SK-N-SH (cell line): ENCODE data around the gene RAB27B. TPM values are rescaled to one million over a fixed set of nuclear protein-coding genes. Genes with fewer than 3 reads are reported as not detected.

Experiments
- CTCF ChIA-PET: fragments of 300-600, 350-600 bp; formaldehyde crosslinking; extraction: SDS; loops from one replicate; lab custom pipeline; 2021; lab: Yijun Ruan, JAX
- POLR2A ChIA-PET: fragments of 350-600 bp; sonication (Branson Sonifier 250); formaldehyde crosslinking; extraction: SDS; loops from one replicate; lab custom pipeline; 2020; ENCODE audit warnings: antibody characterized with exemption, inconsistent platforms; lab: Yijun Ruan, JAX
- DNase-seq: peaks from one replicate; pipeline ENCODE4 v3.0.0; 2012
- H2AFZ ChIP-seq: fragments of 200-600 bp; sonication (generic); 2 replicates; pipeline ENCODE4 v1.8.1; 2016; ENCODE audit warnings: antibody characterized with exemption, mild to moderate bottlenecking, low read depth
- H3F3A ChIP-seq: fragments of 200-600 bp; sonication (generic); replicated peaks from 2 replicates; pipeline ENCODE3; 2016; ENCODE audit warnings: antibody characterized with exemption, mild to moderate bottlenecking; ENCODE audit not compliant: insufficient read depth
- H3K27ac ChIP-seq, 2 experiments: fragments of 200-500 bp in 1 of 2; fragments of 200-600 bp in 1 of 2; sonication (Bioruptor generic) in 1 of 2; sonication (generic), shearing (Covaris generic) in 1 of 2; 2 replicates each; pipeline versions ENCODE4 v1.5.1 to v1.6.1; 2014 to 2016; ENCODE audit warnings: low read depth in 2 of 2, inconsistent platforms in 1 of 2, low read length in 1 of 2, mild to moderate bottlenecking in 1 of 2, mixed read lengths in 1 of 2
- H3K27me3 ChIP-seq: fragments of 200-600 bp; sonication (generic), shearing (Covaris generic); 2 replicates; pipeline ENCODE4 v1.6.1; 2016; ENCODE audit warnings: mixed run types; ENCODE audit not compliant: insufficient read depth
- H3K36me3 ChIP-seq, 2 experiments: fragments of 200-500 bp in 1 of 2; fragments of 200-600 bp in 1 of 2; sonication (Bioruptor generic) in 1 of 2; sonication (generic) in 1 of 2; replicated peaks in 1 of 2; 2 replicates each; pipeline versions ENCODE3 to v1.5.1; 2014 to 2016; ENCODE audit warnings: low read length in 1 of 2, mild to moderate bottlenecking in 1 of 2; ENCODE audit not compliant: insufficient read depth in 2 of 2, control insufficient read depth in 1 of 2
- H3K4me1 ChIP-seq, 2 experiments: fragments of 200-500 bp in 1 of 2; fragments of 200-600 bp in 1 of 2; sonication (Bioruptor generic) in 1 of 2; sonication (generic), shearing (Covaris generic) in 1 of 2; 2 replicates each; pipeline versions ENCODE4 v1.5.1 to v1.6.1; 2014 to 2016; ENCODE audit warnings: low read depth in 1 of 2, low read length in 1 of 2, mixed run types in 1 of 2; ENCODE audit not compliant: insufficient read depth in 2 of 2, control insufficient read depth in 1 of 2
- H3K4me2 ChIP-seq: fragments of 200-600 bp; sonication (generic), shearing (Covaris generic); 2 replicates; pipeline ENCODE4 v1.6.1; 2017; ENCODE audit warnings: mixed run types
- H3K4me3 ChIP-seq, 2 experiments: fragments of 200-500 bp in 1 of 2; fragments of 200-600 bp in 1 of 2; sonication (Bioruptor generic) in 1 of 2; sonication (generic), shearing (Covaris generic) in 1 of 2; 2 replicates each; pipeline versions ENCODE4 v1.5.1 to v1.8.1; 2014 to 2016; ENCODE audit warnings: low read depth in 2 of 2, inconsistent platforms in 1 of 2, low read length in 1 of 2, mild to moderate bottlenecking in 1 of 2, mixed read lengths in 1 of 2, moderate library complexity in 1 of 2
- H3K79me2 ChIP-seq: fragments of 200-600 bp; sonication (generic); 2 replicates; pipeline ENCODE4 v1.8.1; 2017; ENCODE audit warnings: mild to moderate bottlenecking; ENCODE audit not compliant: insufficient read depth
- H3K9ac ChIP-seq: fragments of 200-600 bp; sonication (generic); 2 replicates; pipeline ENCODE4 v1.6.1; 2017; ENCODE audit warnings: mixed run types
- H3K9me2 ChIP-seq: fragments of 200-600 bp; sonication (generic); 2 replicates; pipeline ENCODE4 v1.6.1; 2017; ENCODE audit warnings: mixed run types
- H3K9me3 ChIP-seq: fragments of 200-600 bp; sonication (generic); 2 replicates; pipeline ENCODE4 v1.6.1; 2017; ENCODE audit warnings: mixed run types, mild to moderate bottlenecking, moderate library complexity
- H4K20me1 ChIP-seq: fragments of 200-600 bp; sonication (generic); 2 replicates; pipeline ENCODE4 v1.6.1; 2017; ENCODE audit warnings: mild to moderate bottlenecking, mixed run types; ENCODE audit not compliant: insufficient read depth
- CHD2 ChIP-seq: fragments of 150-350 bp; IDR thresholded peaks from 2 replicates; pipeline ENCODE4 v1.6.1; 2018; ENCODE audit warnings: low read length; ENCODE audit not compliant: partially characterized antibody
- EP300 ChIP-seq, 2 experiments: IDR thresholded peaks; 2 replicates each; pipeline versions ENCODE4 v1.4.0 to v1.6.1; 2012; ENCODE audit warnings: borderline replicate concordance in 1 of 2, low read depth in 1 of 2, low read length in 1 of 2
- EZH2phosphoT487 ChIP-seq: fragments of 200-600 bp; sonication (generic); IDR thresholded peaks from 2 replicates; pipeline ENCODE4 v1.6.1; 2017; ENCODE audit warnings: low read depth, mixed run types, mild to moderate bottlenecking, antibody characterized with exemption, moderate library complexity, borderline replicate concordance
- FOXJ3 ChIP-seq: sonication (generic); formaldehyde crosslinking; IDR thresholded peaks from 2 replicates; pipeline ENCODE4 v1.5.1; 2020; ENCODE audit warnings: mild to moderate bottlenecking, missing genetic modification reagents
- GABPA ChIP-seq: IDR thresholded peaks from 2 replicates; pipeline ENCODE4 v1.4.0; 2012; ENCODE audit warnings: low read depth, mild to moderate bottlenecking
- JUND ChIP-seq: IDR thresholded peaks from 2 replicates; pipeline ENCODE4 v1.4.0; 2012
- MEF2A ChIP-seq: IDR thresholded peaks from 2 replicates; pipeline ENCODE4 v1.4.0; 2012; ENCODE audit warnings: low read depth, borderline replicate concordance
- MXI1 ChIP-seq: IDR thresholded peaks from 2 replicates; pipeline ENCODE4 v1.6.1; 2012; ENCODE audit warnings: mild to moderate bottlenecking, low read depth, low read length, improper control_type of control experiment
- NFIC ChIP-seq: IDR thresholded peaks from 2 replicates; pipeline ENCODE4 v1.4.0; 2012; ENCODE audit warnings: borderline replicate concordance
- PBX3 ChIP-seq: IDR thresholded peaks from 2 replicates; pipeline ENCODE4; 2012
- RAD21 ChIP-seq: IDR thresholded peaks from 2 replicates; pipeline ENCODE4 v1.6.1; 2012; ENCODE audit warnings: mild to moderate bottlenecking, low read length
- REST ChIP-seq: IDR thresholded peaks from 2 replicates; pipeline ENCODE4 v1.6.1; 2012; ENCODE audit warnings: mild to moderate bottlenecking, low read depth, low read length, moderate library complexity
- RFX5 ChIP-seq: IDR thresholded peaks from 2 replicates; pipeline ENCODE4 v1.6.1; 2012; ENCODE audit warnings: mild to moderate bottlenecking, improper control_type of control experiment, low read length
- RXRA ChIP-seq: IDR thresholded peaks from 2 replicates; pipeline ENCODE4 v1.4.0; 2012; ENCODE audit warnings: low read depth, mild to moderate bottlenecking, borderline replicate concordance
- SIN3A ChIP-seq: IDR thresholded peaks from 2 replicates; pipeline ENCODE4 v1.6.1; 2012; ENCODE audit warnings: low read depth, mild to moderate bottlenecking, low read length, moderate library complexity, borderline replicate concordance
- TAF1 ChIP-seq: IDR thresholded peaks from 2 replicates; pipeline ENCODE4 v1.6.1; 2012; ENCODE audit warnings: low read depth, mild to moderate bottlenecking, low read length, moderate library complexity, borderline replicate concordance
- USF1 ChIP-seq: IDR thresholded peaks from 2 replicates; pipeline ENCODE4 v1.4.0; 2012; ENCODE audit warnings: low read depth, borderline replicate concordance
- USF2 ChIP-seq: fragments of 150-350 bp; IDR thresholded peaks from 2 replicates; pipeline ENCODE4 v1.6.1; 2017; ENCODE audit warnings: antibody characterized with exemption, low read length, low read depth, borderline replicate concordance
- YY1 ChIP-seq: IDR thresholded peaks from 2 replicates; pipeline ENCODE4 v1.4.0; 2012; ENCODE audit warnings: low read depth, mild to moderate bottlenecking
- WGBS: methylation state at CpG from one replicate; pipeline ENCODE4 v1.1.6; 2017; ENCODE audit warnings: low lambda C conversion rate; 5-methylcytosine and 5-hydroxymethylcytosine counted together
- polyA plus RNA-seq, 3 experiments: library from polyadenylated mRNA; depleted of rRNA; stranded (reverse); fragments of >200 nt; gene quantifications; 2 replicates each; pipeline ENCODE4 v1.2.3, GENCODE V29; 2012

RAB27B gene
- polyA plus RNA-seq, 1 of the 3 experiments (the other 2 are of a cell fraction): 0.56 TPM

GRCh38 chr18:54849683-54850082 is 21.4 kb downstream of the RAB27B start:
- H3K79me2 ChIP-seq: no peaks in the 10 kb centered on the region
- CTCF ChIA-PET: interaction anchor here (1.4 to 2.6 kb wide), 3 partner anchors 12 to 25 kb away, joined by 3 to 7 read pairs (median 5); no protein-coding TSS in a partner anchor
- WGBS: 82% methylated on average over 2 of the region's 2 CpGs

More at GRCh38 chr18:54849683-54850082, 21.4 kb downstream of the RAB27B start:
- no peak overlapping the region for H3K27ac ChIP-seq
- H3K4me2 ChIP-seq: no peak overlapping the region
- no peaks in the 10 kb centered on the region for H4K20me1 ChIP-seq
- H3K9me2 ChIP-seq: no peaks in the 10 kb centered on the region
- TF ChIP-seq YY1 (no peak), FOXJ3 (CRISPR knock-in tag) (no peak), USF1 (no peak), RAD21 (no peak), RFX5 (no peak), CHD2 (no peak), GABPA (no peak), EP300 (IDR thresholded peaks at IDR 0.05; ENCODE audit: borderline replicate concordance in 1 of 2, low read depth in 1 of 2, low read length in 1 of 2) (no peak), TAF1 (no peak), RXRA (no peak), JUND (no peak), NFIC (no peak), SIN3A (no peak), MEF2A (no peak), USF2 (no peak), MXI1 (no peak), REST (no peak), EZH2phosphoT487 (no peak), PBX3 (no peak)
- DNase-seq: no peak
- no peak overlapping the region; the same call in 1 of the 2 replicates for H2AFZ ChIP-seq
- H3K9me3 ChIP-seq: no peaks in the 10 kb centered on the region
- H3K9ac ChIP-seq: no peak overlapping the region
- peaks cover 0 to 2% of the 10 kb centered on the region in 2 experiments; a peak in 2 of 4 replicates for H3K4me1 ChIP-seq
- peaks cover 6% of the 10 kb centered on the region for H3F3A ChIP-seq
- no peaks in the 10 kb centered on the region for H3K36me3 ChIP-seq
- POLR2A ChIA-PET: no interaction called here
- H3K4me3 ChIP-seq: no peak overlapping the region
- H3K27me3 ChIP-seq: no peaks in the 10 kb centered on the region
